OCI-LY3 (cell line): ENCODE results near the gene IL18R1.
"Not testable (repeated sequence)": the region's sequence is repeated elsewhere in the genome, so short reads cannot be mapped to it uniquely, and the experiment has no call there.

Experiments
- H2AFZ ChIP-seq: fragments of 200-600, 300-600 bp; shearing (Covaris generic); 2 replicates; pipeline ENCODE4 v1.6.0; 2014; ENCODE audit warnings: antibody characterized with exemption, low read depth, low read length
- H3K27ac ChIP-seq: fragments of 200-600, 300-600 bp; sonication (generic); 2 replicates; pipeline ENCODE4 v1.5.1; 2014; ENCODE audit warnings: mild to moderate bottlenecking, low read length, moderate library complexity, mixed read lengths
- H3K27me3 ChIP-seq: fragments of 200-600, 300-600 bp; sonication (generic); 2 replicates; pipeline ENCODE4 v1.6.1; 2014; ENCODE audit warnings: low read depth, low read length, mixed read lengths
- H3K36me3 ChIP-seq: fragments of 200-600, 300-600 bp; sonication (generic); replicated peaks from 2 replicates; pipeline ENCODE3; 2014; ENCODE audit warnings: low read depth, low read length, mixed read lengths
- H3K4me1 ChIP-seq: fragments of 300-600, 200-600 bp; sonication (generic); 2 replicates; pipeline ENCODE4 v1.6.1; 2014; ENCODE audit warnings: low read length, mixed read lengths
- H3K4me2 ChIP-seq: fragments of 200-600, 300-600 bp; sonication (generic); 2 replicates; pipeline ENCODE4 v1.6.1; 2014; ENCODE audit warnings: low read length, mixed read lengths
- H3K4me3 ChIP-seq: fragments of 300-600, 200-600 bp; sonication (generic); 2 replicates; pipeline ENCODE4 v1.5.1; 2014; ENCODE audit warnings: antibody characterized with exemption, mild to moderate bottlenecking, low read length, moderate library complexity
- H3K79me2 ChIP-seq: fragments of 300-600, 200-600 bp; shearing (Covaris generic); 2 replicates; pipeline ENCODE4 v1.6.1; 2014; ENCODE audit warnings: mild to moderate bottlenecking, low read length, mixed read lengths
- H3K9ac ChIP-seq: fragments of 300-600, 200-600 bp; shearing (Covaris generic); 2 replicates; pipeline ENCODE4 v1.6.0; 2014; ENCODE audit warnings: mild to moderate bottlenecking, low read length, moderate library complexity
- H3K9me3 ChIP-seq: fragments of 200-600, 300-600 bp; shearing (Covaris generic); 2 replicates; pipeline ENCODE4 v1.6.1; 2014; ENCODE audit warnings: low read length, mixed read lengths; ENCODE audit not compliant: insufficient read depth
- H4K20me1 ChIP-seq: fragments of 200-600, 300-600 bp; sonication (generic); 2 replicates; pipeline ENCODE4 v1.6.1; 2016; ENCODE audit warnings: low read length, mixed read lengths; ENCODE audit not compliant: insufficient read depth
- EZH2phosphoT487 ChIP-seq: fragments of 200-600 bp; shearing (Covaris generic); IDR thresholded peaks from 2 replicates; pipeline ENCODE4 v1.6.1; 2018; ENCODE audit warnings: antibody characterized with exemption, mixed run types, low read depth
- TF ChIP-seq, protein P1 (sequence below): fragments of 200-600, 300-600 bp; sonication (generic); IDR thresholded peaks from 2 replicates; pipeline ENCODE4 v1.5.1; 2014; ENCODE audit warnings: antibody characterized with exemption, low read length, low read depth

Gene IL18R1

DNA sequence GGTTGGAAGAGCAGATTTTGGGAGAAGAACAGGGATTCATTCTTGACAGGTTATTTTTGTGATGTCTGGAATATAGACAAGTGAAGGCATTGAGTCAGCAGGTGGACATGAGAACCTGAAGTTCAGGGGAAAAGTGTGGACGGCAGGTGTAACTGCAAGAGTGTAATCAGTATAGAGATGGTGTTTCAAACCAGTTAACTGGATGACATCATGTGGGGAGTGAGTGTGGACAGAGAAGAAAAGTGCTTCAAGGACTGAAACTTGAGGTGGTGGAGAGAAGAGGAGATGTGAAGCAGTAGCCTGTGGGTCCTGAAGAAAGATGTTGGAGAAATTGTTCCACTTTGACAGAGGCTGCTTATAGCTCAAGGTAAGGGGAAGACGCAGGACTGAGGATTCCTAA is 37.2 kb upstream of the IL18R1 start:
- H3K9me3 ChIP-seq = no peaks in the 10 kb centered on the region
- no peak for TF ChIP-seq EZH2phosphoT487
- TF ChIP-seq, protein P1, sequence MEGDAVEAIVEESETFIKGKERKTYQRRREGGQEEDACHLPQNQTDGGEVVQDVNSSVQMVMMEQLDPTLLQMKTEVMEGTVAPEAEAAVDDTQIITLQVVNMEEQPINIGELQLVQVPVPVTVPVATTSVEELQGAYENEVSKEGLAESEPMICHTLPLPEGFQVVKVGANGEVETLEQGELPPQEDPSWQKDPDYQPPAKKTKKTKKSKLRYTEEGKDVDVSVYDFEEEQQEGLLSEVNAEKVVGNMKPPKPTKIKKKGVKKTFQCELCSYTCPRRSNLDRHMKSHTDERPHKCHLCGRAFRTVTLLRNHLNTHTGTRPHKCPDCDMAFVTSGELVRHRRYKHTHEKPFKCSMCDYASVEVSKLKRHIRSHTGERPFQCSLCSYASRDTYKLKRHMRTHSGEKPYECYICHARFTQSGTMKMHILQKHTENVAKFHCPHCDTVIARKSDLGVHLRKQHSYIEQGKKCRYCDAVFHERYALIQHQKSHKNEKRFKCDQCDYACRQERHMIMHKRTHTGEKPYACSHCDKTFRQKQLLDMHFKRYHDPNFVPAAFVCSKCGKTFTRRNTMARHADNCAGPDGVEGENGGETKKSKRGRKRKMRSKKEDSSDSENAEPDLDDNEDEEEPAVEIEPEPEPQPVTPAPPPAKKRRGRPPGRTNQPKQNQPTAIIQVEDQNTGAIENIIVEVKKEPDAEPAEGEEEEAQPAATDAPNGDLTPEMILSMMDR = no peak
- no peak overlapping the region for H3K9ac ChIP-seq
- H3K27me3 ChIP-seq = no peaks in the 10 kb centered on the region
- no peaks in the 10 kb centered on the region for H3K79me2 ChIP-seq
- no peaks in the 10 kb centered on the region for H3K4me1 ChIP-seq
- H3K4me2 ChIP-seq = no peak overlapping the region
- no peaks in the 10 kb centered on the region for H3K36me3 ChIP-seq
- no peaks in the 10 kb centered on the region for H4K20me1 ChIP-seq
- H3K4me3 ChIP-seq = no peak overlapping the region
- no peak overlapping the region for H2AFZ ChIP-seq
- H3K27ac ChIP-seq = no peak overlapping the region

DNA sequence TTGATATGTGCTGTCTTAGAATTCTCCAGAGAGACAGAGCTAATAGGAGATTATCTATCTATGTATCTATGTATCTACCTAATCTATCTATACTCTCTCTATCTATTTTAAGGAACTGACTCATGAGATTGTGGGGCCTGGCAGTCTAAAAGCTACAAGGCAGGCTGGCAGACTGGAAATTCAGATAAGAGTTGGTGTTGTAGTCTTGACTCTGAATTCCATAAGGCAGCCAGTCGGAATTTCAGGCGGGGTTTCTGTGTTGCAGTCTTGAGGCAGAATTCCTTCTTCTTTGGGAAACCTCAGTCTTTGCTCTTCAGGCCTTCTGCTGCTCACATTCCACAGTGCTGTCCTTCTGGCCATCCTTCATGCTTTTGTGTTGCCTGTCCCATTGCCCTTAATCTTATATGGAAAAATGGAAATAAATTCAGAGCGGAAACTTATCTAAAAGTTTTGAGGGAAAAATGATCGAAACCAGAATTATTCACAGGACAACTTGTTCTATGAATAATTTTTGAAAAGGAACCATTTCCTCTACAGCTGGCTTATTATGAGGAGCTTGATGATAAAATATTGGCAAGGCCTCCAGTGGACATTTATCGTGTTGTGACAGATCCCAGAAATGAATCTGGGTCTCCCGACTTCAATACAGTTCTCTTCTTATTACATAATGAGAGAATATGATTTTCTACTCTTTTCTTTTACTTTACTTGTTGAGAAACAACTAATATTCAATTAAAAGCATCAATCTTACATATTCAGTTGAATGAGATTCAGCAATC is 33.5 kb upstream of the IL18R1 start:
- H4K20me1 ChIP-seq = no peaks in the 10 kb centered on the region
- no peak overlapping the region for H3K4me2 ChIP-seq
- H2AFZ ChIP-seq = no peak overlapping the region
- TF ChIP-seq EZH2phosphoT487 = no peak
- TF ChIP-seq, protein P1 = no peak
- no peaks in the 10 kb centered on the region for H3K79me2 ChIP-seq
- no peaks in the 10 kb centered on the region for H3K27me3 ChIP-seq
- no peaks in the 10 kb centered on the region for H3K4me1 ChIP-seq
- no peaks in the 10 kb centered on the region for H3K9me3 ChIP-seq
- no peaks in the 10 kb centered on the region for H3K36me3 ChIP-seq
- no peak overlapping the region for H3K9ac ChIP-seq
- H3K27ac ChIP-seq = no peak overlapping the region
- H3K4me3 ChIP-seq = no peak overlapping the region

DNA sequence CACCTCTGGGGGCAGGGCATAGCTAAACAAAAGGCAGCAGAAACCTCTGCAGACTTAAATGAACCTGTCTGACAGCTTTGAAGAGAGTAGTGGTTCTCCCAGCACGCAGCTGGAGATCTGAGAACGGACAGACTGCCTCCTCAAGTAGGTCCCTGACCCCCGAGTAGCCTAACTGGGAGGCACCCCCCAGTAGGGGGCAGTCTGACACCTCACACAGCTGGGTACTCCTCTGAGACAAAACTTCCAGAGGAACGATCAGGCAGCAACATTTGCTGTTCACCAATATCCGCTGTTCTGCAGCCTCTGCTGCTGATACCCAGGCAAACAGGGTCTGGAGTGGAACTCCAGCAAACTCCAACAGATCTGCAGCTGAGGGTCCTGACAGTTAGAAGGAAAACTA is 30.7 kb upstream of the IL18R1 start:
- not testable (repeated sequence) for H3K27ac ChIP-seq, H3K4me1 ChIP-seq, H3K36me3 ChIP-seq, H3K9me3 ChIP-seq, H2AFZ ChIP-seq, H3K4me3 ChIP-seq, H3K79me2 ChIP-seq, H4K20me1 ChIP-seq, H3K4me2 ChIP-seq, H3K9ac ChIP-seq, H3K27me3 ChIP-seq

DNA sequence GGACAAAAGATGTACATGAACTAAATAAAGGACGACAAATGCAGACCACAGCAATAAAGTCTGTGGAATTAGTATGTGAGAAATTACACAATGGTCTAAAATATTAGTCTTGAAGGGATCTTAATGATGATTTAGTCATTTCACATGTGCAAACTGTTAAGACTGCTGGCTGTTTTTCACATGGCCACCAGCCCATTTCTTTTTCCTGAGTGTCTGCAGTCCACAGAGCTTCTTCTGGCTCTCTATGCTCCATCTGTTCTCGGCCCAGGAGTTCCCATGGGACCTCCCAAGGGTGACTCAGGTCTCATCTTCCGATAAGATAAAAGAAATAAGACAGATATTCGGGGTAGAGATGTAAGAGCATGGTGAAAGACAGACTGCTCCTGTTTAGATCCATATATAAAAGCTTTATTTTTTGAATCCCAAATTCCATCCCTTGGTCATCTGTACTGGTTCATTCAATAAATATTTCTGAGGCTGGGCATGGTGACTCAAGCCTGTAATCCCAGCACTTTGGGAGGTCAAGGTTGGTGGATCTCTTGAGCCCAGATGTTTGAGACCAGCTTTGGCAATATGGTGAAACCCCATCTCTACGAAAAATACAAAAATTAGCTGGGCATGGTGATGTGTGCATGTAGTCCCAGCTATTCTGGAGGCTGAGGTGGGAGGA is 24.1 kb upstream of the IL18R1 start:
- Histone ChIP-seq H3K27me3 (no peaks in the 10 kb centered on the region), H3K79me2 (no peaks in the 10 kb centered on the region), H3K9ac (no peak overlapping the region), H4K20me1 (no peaks in the 10 kb centered on the region), H3K4me1 (no peaks in the 10 kb centered on the region), H3K36me3 (no peaks in the 10 kb centered on the region), H3K4me3 (no peak overlapping the region), H2AFZ (no peak overlapping the region), H3K4me2 (no peak overlapping the region), H3K27ac (no peak overlapping the region), H3K9me3 (no peaks in the 10 kb centered on the region)
- TF ChIP-seq, protein P1 = no peak
- TF ChIP-seq EZH2phosphoT487 = no peak
